Vagina (tissue), 2 donors: ENCODE measurements around the gene UST.

Experiments used
- CTCF ChIP-seq, 3 experiments: fragments of 450-650 bp in 2 of 3; fragments of 200-600 bp in 1 of 3; sonication (generic) in 1 of 3; IDR thresholded peaks; one replicate each; pipeline ENCODE4 v1.5.1; 2017 to 2019; ENCODE audit warnings: antibody characterized with exemption in 3 of 3, mild to moderate bottlenecking in 2 of 3, moderate library complexity in 2 of 3
- POLR2A ChIP-seq, 2 donors: fragments of 450-650 bp; IDR thresholded peaks; one replicate each; pipeline ENCODE4 v1.6.1; 2017; ENCODE audit warnings: antibody characterized with exemption in 2 of 2, mild to moderate bottlenecking in 2 of 2, moderate library complexity in 2 of 2
- POLR2AphosphoS5 ChIP-seq, 2 donors: sonication (generic); formaldehyde crosslinking; IDR thresholded peaks; one replicate each; pipeline ENCODE4 v1.9.0; 2017; ENCODE audit warnings: antibody characterized with exemption in 2 of 2, mild to moderate bottlenecking in 2 of 2, low read depth in 1 of 2; ENCODE audit not compliant: insufficient read depth in 1 of 2

GRCh38 chr6:148816117-148816516 is 69.3 kb downstream of the UST start:
- TF ChIP-seq CTCF (IDR thresholded peaks at IDR 0.05) (no peak), POLR2AphosphoS5 (IDR thresholded peaks at IDR 0.05; ENCODE audit: insufficient read depth in 1 of 2, low read depth in 1 of 2) (no peak), POLR2A (IDR thresholded peaks at IDR 0.05) (no peak)
